ENCODE measurements around the gene FXYD7.
"Not testable (repeated sequence)": the region's sequence is repeated elsewhere in the genome, so short reads cannot be mapped to it uniquely, and the experiment has no call there.

FXYD7 gene

GRCh38 chr19:35149463-35149862, 6.4 kb downstream of the FXYD7 start:
- Histone ChIP-seq H3K36me3 (replicated peaks) (no peaks in the 10 kb centered on the region), H3K27ac (no peak overlapping the region), H3K27me3 (replicated peaks) (peaks cover 3% of the 10 kb centered on the region), H3K4me3 (ENCODE audit: low read depth, low read length) (no peak overlapping the region)
- TF ChIP-seq CTCF (IDR thresholded peaks at IDR 0.05; ENCODE audit: low read depth, low read length, missing control alignments) = no peak
- in situ Hi-C loops (cut with HindIII; ENCODE audit: low pct_ligation_motif_present, low sequenced_read_pairs) = no loop called here
- no peak for DNase-seq

- no peak overlapping the region for H3K4me3 ChIP-seq (ENCODE audit: low read depth, low read length)
- in situ Hi-C loops (cut with HindIII; ENCODE audit: low pct_ligation_motif_present, low sequenced_read_pairs) = no loop called here
- no peak for DNase-seq
- H3K27me3 ChIP-seq (replicated peaks) = no peaks in the 10 kb centered on the region
- H3K36me3 ChIP-seq (replicated peaks) = no peaks in the 10 kb centered on the region
- no peak for TF ChIP-seq CTCF (IDR thresholded peaks at IDR 0.05; ENCODE audit: low read depth, low read length, missing control alignments)
- H3K27ac ChIP-seq = no peak overlapping the region
These were observed 7.4 kb downstream of the FXYD7 start for GRCh38 chr19:35150445-35150844.

- in situ Hi-C loops (cut with HindIII; ENCODE audit: low pct_ligation_motif_present, low sequenced_read_pairs) = no loop called here
- DNase-seq = no peak
- H3K27me3 ChIP-seq (replicated peaks) = no peaks in the 10 kb centered on the region
- H3K4me3 ChIP-seq (ENCODE audit: low read depth, low read length) = no peak overlapping the region
- no peak for TF ChIP-seq CTCF (IDR thresholded peaks at IDR 0.05; ENCODE audit: low read depth, low read length, missing control alignments)
- no peak overlapping the region for H3K27ac ChIP-seq
- no peaks in the 10 kb centered on the region for H3K36me3 ChIP-seq (replicated peaks)
These were observed 8.4 kb downstream of the FXYD7 start for GRCh38 chr19:35151273-35152065.

GRCh38 chr19:35153129-35153522, 10.1 kb downstream of the FXYD7 start:
- H3K27me3 ChIP-seq (replicated peaks); H3K27ac ChIP-seq; H3K36me3 ChIP-seq (replicated peaks); DNase-seq; H3K4me3 ChIP-seq (ENCODE audit: low read depth, low read length); in situ Hi-C loops (cut with HindIII; ENCODE audit: low pct_ligation_motif_present, low sequenced_read_pairs): not testable (repeated sequence)

- Histone ChIP-seq H3K4me3 (ENCODE audit: low read depth, low read length) (peak overlapping the region; percentile 88), H3K27me3 (replicated peaks) (no peaks in the 10 kb centered on the region), H3K36me3 (replicated peaks) (peaks cover 9% of the 10 kb centered on the region), H3K27ac (no peak overlapping the region)
- DNase-seq = no peak
- peak; percentile 76 for TF ChIP-seq CTCF (IDR thresholded peaks at IDR 0.05; ENCODE audit: low read depth, low read length, missing control alignments)
- in situ Hi-C loops (cut with HindIII; ENCODE audit: low pct_ligation_motif_present, low sequenced_read_pairs) = no loop called here
These were observed 10.9 kb downstream of the FXYD7 start for GRCh38 chr19:35153701-35154524.
